Inferior parietal cortex (tissue), 1 donor: ENCODE results near the gene TTBK1.
A peak's percentile ranks its signal among the peaks of the same experiment; 100 is the strongest.

Experiments used
- DNase-seq: peaks from one replicate; pipeline ENCODE4 v3.0.0-alpha.2; 2016; ENCODE audit errors: extremely low spot score

Gene TTBK1

DNA sequence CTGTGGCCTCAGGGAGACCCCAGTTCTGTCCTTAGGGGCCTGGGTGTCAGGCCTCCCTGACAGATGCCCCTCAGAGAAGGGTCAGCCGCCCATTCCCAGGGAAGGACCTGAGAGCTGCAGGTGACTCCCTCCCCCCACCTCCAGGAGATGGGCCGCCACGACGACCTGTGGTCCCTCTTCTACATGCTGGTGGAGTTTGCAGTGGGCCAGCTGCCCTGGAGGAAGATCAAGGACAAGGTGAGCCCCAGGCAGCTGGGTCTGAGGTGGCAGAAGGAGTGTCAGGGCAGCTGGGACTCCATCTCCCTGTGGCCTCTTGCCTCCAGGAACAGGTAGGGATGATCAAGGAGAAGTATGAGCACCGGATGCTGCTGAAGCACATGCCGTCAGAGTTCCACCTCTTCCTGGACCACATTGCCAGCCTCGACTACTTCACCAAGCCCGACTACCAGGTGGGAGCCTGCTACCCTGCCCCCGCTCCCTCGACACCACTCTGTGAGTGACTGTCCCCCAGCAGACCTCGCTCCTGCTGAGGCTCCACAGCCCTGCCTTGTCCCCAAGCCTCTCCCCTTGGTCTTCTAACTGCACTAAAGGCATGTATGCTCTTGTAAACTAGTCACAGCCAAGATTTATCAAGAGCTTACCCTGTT lies 12.2 kb downstream of the TTBK1 start:
- DNase-seq, result no peak

DNA sequence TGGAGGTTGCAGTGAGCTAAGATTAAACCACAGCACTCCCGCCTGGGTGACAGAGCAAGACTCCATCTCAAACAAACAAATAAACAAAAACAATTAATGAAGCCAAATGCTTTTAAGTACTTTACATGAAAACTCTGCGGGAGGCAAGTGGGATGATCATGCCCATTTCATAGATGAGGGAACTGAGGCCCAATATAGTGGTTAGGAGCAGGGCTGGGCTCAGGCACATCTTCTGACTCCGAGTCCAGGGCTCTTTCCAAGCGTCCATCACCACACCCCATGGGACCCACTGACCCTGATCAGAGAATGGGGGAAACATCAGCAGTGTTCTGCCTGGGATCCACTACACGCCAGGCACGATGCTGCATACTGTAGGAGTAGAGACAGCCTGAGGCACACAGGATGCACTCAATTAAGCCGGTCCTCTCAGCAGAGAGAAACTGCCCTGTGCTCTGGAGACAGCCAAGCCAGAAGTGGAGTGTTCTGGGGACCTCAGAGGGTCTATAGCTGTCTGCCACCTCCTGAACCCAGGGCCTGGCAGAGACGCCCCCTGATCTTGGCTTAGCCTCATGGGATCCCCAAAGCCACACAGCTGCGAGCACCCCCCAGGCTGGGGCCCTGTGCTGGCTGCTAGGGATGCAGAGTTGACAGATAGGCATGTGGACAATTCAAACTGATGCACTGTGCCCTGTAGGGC lies 13.5 kb downstream of the TTBK1 start:
- DNase-seq, result no peak

DNA sequence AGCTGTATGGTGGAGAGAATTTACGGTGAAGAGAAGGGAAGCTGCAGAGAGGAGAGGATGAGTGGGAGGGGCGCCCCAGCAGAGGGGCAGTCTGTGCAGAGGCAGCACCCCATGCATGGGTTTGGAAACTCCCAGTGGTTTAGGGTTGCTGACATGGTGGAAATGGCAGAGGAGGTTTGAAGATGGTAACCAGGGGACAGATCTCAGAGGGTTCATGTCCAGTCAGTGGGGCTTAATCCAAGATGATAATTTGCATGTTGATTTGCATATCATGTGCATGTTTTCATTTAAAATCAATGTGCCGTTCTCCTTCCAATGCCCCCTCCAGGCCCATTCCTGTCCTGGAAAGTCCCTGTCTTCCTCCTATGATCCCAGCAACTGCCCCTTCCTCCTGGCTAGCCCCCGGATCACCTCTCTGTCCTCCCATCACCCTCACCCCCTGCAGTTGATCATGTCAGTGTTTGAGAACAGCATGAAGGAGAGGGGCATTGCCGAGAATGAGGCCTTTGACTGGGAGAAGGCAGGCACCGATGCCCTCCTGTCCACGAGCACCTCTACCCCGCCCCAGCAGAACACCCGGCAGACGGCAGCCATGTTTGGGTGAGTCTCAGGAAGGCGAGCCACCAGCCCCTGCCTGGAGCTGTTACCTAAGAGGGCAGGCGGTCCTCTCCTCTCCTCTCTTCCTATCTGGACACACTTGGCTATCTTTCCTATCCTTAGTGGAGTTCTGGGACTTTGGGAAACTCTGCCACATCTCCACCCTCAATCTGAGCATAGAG lies 14.3 kb downstream of the TTBK1 start:
- no peak for DNase-seq

DNA sequence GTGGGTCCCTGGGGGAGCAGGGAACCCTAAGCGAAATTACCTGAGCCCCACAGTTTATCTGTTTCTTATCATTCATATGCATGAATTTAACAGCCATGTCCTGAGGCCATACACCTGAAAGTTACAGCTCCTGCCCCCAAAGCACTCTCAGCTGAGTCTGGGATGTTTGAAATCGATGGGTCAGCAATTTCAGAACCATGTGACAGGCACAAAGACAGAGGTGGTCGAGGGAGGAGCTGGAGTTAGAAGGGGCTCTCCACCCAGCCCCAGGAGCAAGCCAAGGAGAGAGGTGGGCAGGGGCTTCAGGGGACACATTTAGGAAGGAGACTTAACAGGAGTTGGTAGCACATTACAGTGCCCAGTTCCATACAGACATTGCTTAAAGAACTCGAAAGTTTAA lies 14.9 kb downstream of the TTBK1 start:
- no peak for DNase-seq

DNA sequence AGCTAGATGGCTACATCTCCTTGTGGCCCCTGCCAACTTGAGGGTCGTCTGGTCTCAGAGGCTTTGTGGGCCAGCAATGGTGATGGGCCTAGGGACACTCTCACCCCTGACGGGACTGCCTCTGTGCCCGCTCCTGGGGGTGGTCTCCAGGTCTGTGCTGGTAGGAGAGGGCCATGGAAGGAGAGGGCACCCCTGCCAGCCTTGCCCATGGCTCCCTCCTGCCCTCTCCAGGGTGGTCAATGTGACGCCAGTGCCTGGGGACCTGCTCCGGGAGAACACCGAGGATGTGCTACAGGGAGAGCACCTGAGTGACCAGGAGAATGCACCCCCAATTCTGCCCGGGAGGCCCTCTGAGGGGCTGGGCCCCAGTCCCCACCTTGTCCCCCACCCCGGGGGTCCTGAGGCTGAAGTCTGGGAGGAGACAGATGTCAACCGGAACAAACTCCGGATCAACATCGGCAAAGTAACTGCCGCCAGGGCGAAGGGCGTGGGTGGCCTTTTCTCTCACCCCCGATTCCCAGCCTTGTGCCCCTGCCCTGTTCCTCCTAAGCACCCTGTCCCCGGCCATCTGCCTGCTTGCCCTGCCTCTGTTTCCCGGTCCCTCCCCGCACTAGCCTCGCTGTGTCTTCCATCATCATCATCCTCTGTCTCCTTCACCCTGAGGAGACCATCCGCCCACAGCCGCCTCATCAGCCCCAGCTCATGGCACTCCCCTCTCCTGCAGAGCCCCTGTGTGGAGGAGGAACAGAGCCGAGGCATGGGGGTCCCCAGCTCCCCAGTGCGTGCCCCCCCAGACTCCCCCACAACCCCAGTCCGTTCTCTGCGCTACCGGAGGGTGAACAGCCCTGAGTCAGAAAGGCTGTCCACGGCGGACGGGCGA lies 15.8 kb downstream of the TTBK1 start:
- no peak for DNase-seq

DNA sequence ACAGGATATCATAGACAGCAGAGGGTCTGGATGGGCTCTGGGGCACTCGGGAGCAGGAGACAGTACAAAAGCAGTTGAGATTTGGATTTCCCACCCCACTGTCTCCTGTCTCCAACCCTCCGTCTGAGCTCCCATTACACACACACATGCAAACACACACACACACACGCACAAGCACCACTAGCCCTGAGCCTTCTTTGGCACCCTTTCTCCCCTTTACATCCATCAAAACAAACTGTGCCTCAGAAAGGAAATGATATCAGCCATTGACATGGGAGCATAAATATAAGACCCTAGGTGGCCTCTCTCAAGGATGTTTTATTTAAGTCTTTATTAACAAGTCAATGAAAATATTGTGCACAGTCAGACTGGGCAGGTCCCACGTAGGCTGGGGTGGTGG lies 17.5 kb downstream of the TTBK1 start:
- no peak for DNase-seq

DNA sequence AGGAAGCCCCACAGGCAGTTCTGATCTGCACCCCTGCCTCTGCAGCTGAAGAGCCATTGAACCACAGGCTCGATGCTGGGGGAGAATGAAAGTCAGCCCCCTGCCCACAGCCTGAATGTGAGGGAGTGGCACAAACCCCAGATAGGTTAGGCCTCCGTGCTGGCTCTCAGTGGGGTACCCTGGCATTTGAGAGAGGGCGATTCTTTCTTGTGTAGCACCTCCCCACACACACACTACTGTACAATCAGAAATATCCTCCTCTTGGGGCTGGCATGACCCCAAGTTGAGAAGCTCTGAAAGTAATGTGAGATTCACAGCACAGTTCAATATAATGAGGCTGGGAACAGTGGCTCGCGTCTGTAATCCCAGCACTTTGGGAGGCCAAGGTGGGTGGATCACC lies 17.9 kb downstream of the TTBK1 start:
- no peak for DNase-seq

DNA sequence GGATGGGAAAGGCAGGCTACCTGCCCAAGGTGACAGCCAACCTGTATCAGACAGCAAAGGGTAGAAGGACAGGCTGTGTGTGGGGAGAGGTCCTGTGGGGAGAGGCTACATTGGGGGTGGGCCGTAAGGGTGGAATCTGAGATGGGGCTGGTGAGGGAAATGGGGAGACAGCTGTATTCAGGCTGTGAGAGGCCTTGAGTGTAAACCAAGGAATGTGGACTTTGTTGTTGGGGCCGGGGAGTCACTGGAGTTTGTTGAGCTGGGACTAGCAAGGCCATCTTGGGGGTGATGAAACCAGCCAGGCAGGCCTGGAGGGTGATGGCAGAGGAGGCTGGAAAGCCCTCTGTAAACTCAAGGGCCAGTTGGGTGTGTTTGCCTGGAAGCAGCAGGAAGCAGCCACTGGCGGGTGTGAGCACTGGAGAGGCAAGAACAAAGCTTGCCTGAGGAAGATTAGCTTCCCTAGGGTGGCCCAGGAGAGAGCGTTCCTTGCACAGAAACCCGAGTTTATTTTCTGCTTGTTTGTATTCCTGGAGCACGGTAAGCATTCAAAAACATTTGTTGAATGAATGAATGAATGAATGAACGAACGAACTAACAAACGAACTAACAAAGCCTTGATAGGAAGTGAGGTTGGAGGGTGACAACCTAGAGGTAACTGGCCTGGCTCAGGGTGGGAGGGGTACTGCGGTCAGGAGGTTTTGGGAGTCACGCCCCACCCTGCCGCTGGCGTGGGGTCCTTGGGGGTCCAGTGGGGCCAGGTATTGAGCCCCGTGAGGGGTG lies 18.9 kb downstream of the TTBK1 start:
- no peak for DNase-seq

- no peak for DNase-seq
Observed at GRCh38 chr6:43262780-43263313, 19.6 kb downstream of the TTBK1 start.

DNA sequence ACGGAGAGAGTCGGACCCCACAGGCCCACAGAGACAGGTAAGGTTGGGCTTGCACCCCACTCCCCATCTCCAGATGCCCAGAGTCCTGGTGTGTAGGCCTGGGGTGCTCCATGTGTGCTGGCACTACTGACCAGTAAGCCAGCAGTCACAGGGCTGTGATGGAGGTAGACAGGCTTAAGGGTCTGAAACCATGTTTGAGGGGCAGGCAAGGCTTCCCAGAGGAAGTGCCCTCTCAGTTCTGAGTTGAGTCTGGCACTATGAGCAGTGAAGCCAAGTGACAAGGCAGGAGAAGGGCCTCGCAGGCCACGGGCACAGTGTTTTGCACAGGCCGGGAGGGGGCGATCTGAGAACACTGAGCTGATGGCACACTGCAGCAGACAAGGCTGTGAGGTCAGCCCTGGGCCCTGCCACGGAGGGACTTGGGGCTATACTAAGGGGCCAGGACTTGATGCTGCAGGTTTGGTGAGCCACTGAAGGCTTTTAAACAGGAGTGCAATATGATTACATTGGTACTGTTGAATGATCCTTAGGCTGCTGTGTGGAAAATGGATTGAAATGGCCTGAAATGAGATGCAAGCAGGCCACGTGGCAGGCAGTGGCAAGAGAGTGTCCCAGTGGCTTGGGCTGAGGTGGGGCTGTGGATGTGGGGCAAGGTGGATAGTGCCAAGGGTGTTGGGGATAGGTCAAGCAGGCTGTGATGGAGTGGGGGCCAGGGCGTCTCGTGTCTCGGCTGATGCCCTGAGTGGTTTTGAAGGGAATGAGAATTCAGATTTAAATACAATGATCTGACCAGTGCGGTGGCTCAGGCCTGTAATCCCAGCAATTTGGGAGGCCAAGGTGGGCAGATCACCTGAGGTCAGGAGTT lies 20.3 kb downstream of the TTBK1 start:
- DNase-seq, result peak; percentile 58

- no peak for DNase-seq
Observed at GRCh38 chr6:43264599-43265145, 21.4 kb downstream of the TTBK1 start.

- DNase-seq, result no peak
Observed at GRCh38 chr6:43265564-43265963, 22.3 kb downstream of the TTBK1 start.

- no peak for DNase-seq
Observed at GRCh38 chr6:43267619-43268354, 24.5 kb downstream of the TTBK1 start.

- peak; percentile 79 for DNase-seq
Observed at GRCh38 chr6:43268355-43268700, 25.0 kb downstream of the TTBK1 start.

- no peak for DNase-seq
Observed at GRCh38 chr6:43268782-43269272, 25.5 kb downstream of the TTBK1 start.

DNA sequence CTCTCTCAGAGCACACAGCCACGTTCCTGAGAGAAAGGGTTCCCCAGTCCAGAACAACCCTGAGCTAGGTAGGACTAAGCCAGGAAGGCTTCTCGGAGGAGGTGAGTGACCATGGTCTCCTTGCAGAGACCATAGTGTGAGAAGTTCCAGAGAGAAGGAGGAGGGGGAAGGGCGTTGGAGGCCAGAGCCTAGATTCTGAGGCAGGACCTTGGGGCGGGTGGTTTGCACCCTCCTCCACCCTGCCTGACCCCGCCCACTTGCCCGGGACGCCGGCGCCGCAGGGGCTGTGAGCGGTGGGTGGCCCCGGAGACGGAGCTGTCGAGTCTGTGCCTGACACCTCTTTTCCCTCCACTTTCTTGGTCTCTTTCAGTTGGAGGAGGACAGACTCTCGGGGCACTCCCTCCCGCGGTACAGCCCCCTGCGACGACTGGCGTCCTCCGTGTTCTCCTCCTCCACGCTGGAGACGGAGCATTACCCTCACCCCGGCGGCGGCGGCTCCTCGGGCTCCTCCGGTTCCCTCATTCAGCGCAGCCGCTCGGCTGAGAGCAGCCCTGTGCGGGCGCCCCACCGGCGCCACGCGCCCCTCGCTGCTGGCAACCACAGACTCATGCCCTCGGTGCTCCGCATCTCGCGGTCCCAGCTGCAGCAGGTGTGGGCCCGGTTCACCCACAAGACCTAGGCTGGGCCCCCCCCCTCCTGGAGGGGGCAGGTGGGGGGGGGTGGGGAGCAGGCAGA lies 26.2 kb downstream of the TTBK1 start:
- no peak for DNase-seq

DNA sequence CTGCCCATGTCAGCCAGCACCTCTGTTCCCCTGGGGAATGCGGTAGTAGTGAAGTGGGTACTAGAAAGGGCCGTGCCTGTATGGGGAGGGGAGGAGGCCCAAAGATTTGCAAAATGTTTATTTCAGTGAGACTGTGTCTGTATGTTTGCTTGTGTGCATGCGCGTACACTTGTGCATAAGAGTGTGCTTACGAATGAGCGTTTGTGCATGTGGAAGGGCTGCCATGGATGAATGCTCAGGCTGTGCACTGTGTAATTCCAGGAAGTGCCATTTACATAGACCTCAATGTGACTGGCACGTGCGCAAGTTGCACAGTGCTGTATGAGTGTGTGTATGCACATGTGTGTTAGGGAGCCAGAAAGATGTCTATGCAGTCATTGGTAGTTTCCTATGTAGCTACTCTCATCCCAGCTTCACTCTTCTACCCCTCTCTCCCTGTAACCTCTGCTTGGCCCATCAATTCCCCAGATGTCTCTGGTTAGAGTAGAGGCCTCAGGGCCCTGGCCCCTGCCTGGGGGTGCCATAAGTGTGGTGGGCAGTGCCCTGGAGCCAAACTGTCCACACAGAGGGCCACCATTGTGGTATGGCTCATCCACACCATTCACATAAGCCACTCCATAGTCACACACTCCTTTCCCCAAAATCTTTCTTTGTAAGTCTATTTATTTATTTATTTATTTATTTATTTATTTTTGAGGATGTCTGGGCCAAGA lies 28.0 kb downstream of the TTBK1 start:
- no peak for DNase-seq
